H1 (cell line): ENCODE data around the gene SOCS7. TPM values are rescaled to one million over a fixed set of nuclear protein-coding genes. Genes with fewer than 3 reads are reported as not detected.

Experiments
- CTCF ChIA-PET: fragments of 300-600 bp; sonication (Branson Sonifier 250); formaldehyde crosslinking; loops from one replicate; lab custom pipeline; 2021; ENCODE audit not compliant: partially characterized antibody; lab: Charles Lee
- POLR2A ChIA-PET: fragments of 300-600 bp; sonication (Branson Sonifier 250); formaldehyde crosslinking; loops from one replicate; lab custom pipeline; 2021; ENCODE audit warnings: inconsistent platforms; ENCODE audit not compliant: partially characterized antibody; lab: Charles Lee
- DNase-seq, 2 experiments: peaks; one replicate each; pipeline versions ENCODE4 v3.0.0 to v3.0.0-alpha.2; 2010 to 2022; ENCODE audit warnings: low spot score in 2 of 2, low read depth in 1 of 2, mixed read lengths in 1 of 2
- FAIRE-seq: peaks from 2 replicates; lab custom pipeline; 2011; peaks lifted over from hg19 to GRCh38; lab: Jason Lieb, UNC
- H2AFZ ChIP-seq: 2 replicates; pipeline ENCODE4 v1.8.1; 2012; ENCODE audit warnings: low read length, inconsistent platforms
- H2AK5ac ChIP-seq: 2 replicates; pipeline ENCODE4 v1.6.1; 2013; ENCODE audit warnings: low read depth, low read length
- H2BK120ac ChIP-seq: replicated peaks from 2 replicates; pipeline ENCODE3; 2013; ENCODE audit warnings: low read depth, low read length, inconsistent platforms
- H2BK12ac ChIP-seq: 2 replicates; pipeline ENCODE4 v1.6.1; 2013; ENCODE audit warnings: low read depth, low read length
- H2BK15ac ChIP-seq: 2 replicates; pipeline ENCODE4 v1.6.1; 2013; ENCODE audit warnings: low read length
- H2BK20ac ChIP-seq: 2 replicates; pipeline ENCODE4 v1.6.1; 2013; ENCODE audit warnings: low read length
- H2BK5ac ChIP-seq: 2 replicates; pipeline ENCODE4 v1.6.1; 2013; ENCODE audit warnings: low read depth, low read length
- H3K14ac ChIP-seq: 2 replicates; pipeline ENCODE4 v1.6.1; 2013; ENCODE audit warnings: inconsistent platforms; ENCODE audit not compliant: insufficient read length
- H3K18ac ChIP-seq: 2 replicates; pipeline ENCODE4 v1.6.1; 2013; ENCODE audit warnings: low read length; ENCODE audit errors: extremely low read depth
- H3K23ac ChIP-seq: 2 replicates; pipeline ENCODE4 v1.6.1; 2013; ENCODE audit warnings: inconsistent platforms; ENCODE audit not compliant: insufficient read length
- H3K23me2 ChIP-seq: 2 replicates; pipeline ENCODE4 v1.6.1; 2013; ENCODE audit warnings: low read depth, low read length
- H3K27ac ChIP-seq: 2 replicates; pipeline ENCODE4 v1.6.1; 2011; ENCODE audit warnings: low read depth, low read length, inconsistent platforms
- H3K27me3 ChIP-seq, 4 experiments: replicated peaks in 1 of 4; 1 replicate in 1 of 4; 2 replicates in 3 of 4; pipeline versions ENCODE4 v1.6.1 to v1.8.1; 2011 to 2013; ENCODE audit warnings: low read length in 3 of 4, mild to moderate bottlenecking in 3 of 4, inconsistent platforms in 2 of 4, mixed read lengths in 2 of 4, moderate library complexity in 1 of 4; ENCODE audit not compliant: control insufficient read depth in 3 of 4, insufficient read depth in 3 of 4; ENCODE audit errors: extremely low read depth in 1 of 4
- H3K36me3 ChIP-seq, 4 experiments: 2 replicates each; pipeline versions ENCODE4 v1.6.1 to v1.8.1; 2011 to 2013; ENCODE audit warnings: mild to moderate bottlenecking in 4 of 4, low read length in 3 of 4, moderate library complexity in 2 of 4, control low read depth in 1 of 4, inconsistent platforms in 1 of 4; ENCODE audit not compliant: insufficient read depth in 4 of 4, control insufficient read depth in 2 of 4
- H3K4ac ChIP-seq: replicated peaks from 2 replicates; pipeline ENCODE3; 2013; ENCODE audit warnings: low read length, low read depth, mixed read lengths, inconsistent platforms; ENCODE audit not compliant: insufficient read length
- H3K4me1 ChIP-seq, 4 experiments: replicated peaks in 1 of 4; 1 replicate in 1 of 4; 2 replicates in 3 of 4; pipeline versions ENCODE4 v1.6.1 to v1.8.1; 2011 to 2013; ENCODE audit warnings: low read length in 3 of 4, inconsistent platforms in 2 of 4, mixed read lengths in 1 of 4; ENCODE audit not compliant: insufficient read depth in 4 of 4, control insufficient read depth in 3 of 4
- H3K4me2 ChIP-seq, 2 experiments: 2 replicates each; pipeline versions ENCODE4 v1.6.1 to v1.8.1; 2011 to 2013; ENCODE audit warnings: low read depth in 2 of 2, low read length in 2 of 2, control low read depth in 1 of 2, inconsistent platforms in 1 of 2, mild to moderate bottlenecking in 1 of 2; ENCODE audit not compliant: insufficient read depth in 1 of 2
- H3K4me3 ChIP-seq, 4 experiments: fragments of 200-600, 300-600 bp in 1 of 4; sonication (generic), shearing (Covaris generic), sonication (Bioruptor Twin) in 1 of 4; 2 replicates each; pipeline versions ENCODE4 v1.5.1 to v1.8.1; 2011 to 2016; ENCODE audit warnings: low read length in 4 of 4, low read depth in 3 of 4, control low read depth in 2 of 4, inconsistent platforms in 2 of 4, mild to moderate bottlenecking in 2 of 4, mixed read lengths in 1 of 4, moderate library complexity in 1 of 4; ENCODE audit not compliant: insufficient read depth in 2 of 4; ENCODE audit errors: extremely low read depth in 1 of 4
- H3K56ac ChIP-seq: replicated peaks from 2 replicates; pipeline ENCODE3; 2013; ENCODE audit warnings: low read depth, mild to moderate bottlenecking, mixed read lengths, low read length, inconsistent platforms; ENCODE audit not compliant: insufficient read length
- H3K79me1 ChIP-seq: 2 replicates; pipeline ENCODE4 v1.6.1; 2013; ENCODE audit warnings: low read depth, low read length, control low read depth
- H3K79me2 ChIP-seq, 2 experiments: 2 replicates each; pipeline versions ENCODE4 v1.6.1 to v1.8.1; 2012 to 2013; ENCODE audit warnings: low read length in 2 of 2, mild to moderate bottlenecking in 2 of 2, inconsistent platforms in 1 of 2; ENCODE audit not compliant: insufficient read depth in 2 of 2, control insufficient read depth in 1 of 2
- H3K9ac ChIP-seq, 4 experiments: replicated peaks in 1 of 4; 1 replicate in 1 of 4; 2 replicates in 3 of 4; pipeline versions ENCODE4 v1.6.1 to v1.8.1; 2011 to 2013; ENCODE audit warnings: low read depth in 3 of 4, low read length in 3 of 4, control low read depth in 2 of 4, mild to moderate bottlenecking in 2 of 4, moderate library complexity in 2 of 4, inconsistent platforms in 1 of 4; ENCODE audit errors: extremely low read depth in 1 of 4
- H3K9me3 ChIP-seq, 2 experiments: 2 replicates each; pipeline versions ENCODE4 v1.6.1 to v1.8.1; 2012 to 2013; ENCODE audit warnings: mild to moderate bottlenecking in 2 of 2, moderate library complexity in 2 of 2, control low read depth in 1 of 2, inconsistent platforms in 1 of 2, low read depth in 1 of 2, low read length in 1 of 2, mixed read lengths in 1 of 2; ENCODE audit not compliant: insufficient read depth in 2 of 2
- H4K20me1 ChIP-seq, 2 experiments: replicated peaks in 1 of 2; 2 replicates each; pipeline versions ENCODE3 to v1.8.1; 2011 to 2013; ENCODE audit warnings: inconsistent platforms in 2 of 2, low read length in 2 of 2, mild to moderate bottlenecking in 1 of 2; ENCODE audit not compliant: insufficient read depth in 2 of 2, control insufficient read depth in 1 of 2
- H4K5ac ChIP-seq: 2 replicates; pipeline ENCODE4 v1.6.1; 2013; ENCODE audit warnings: low read length, low read depth, mixed read lengths, inconsistent platforms; ENCODE audit not compliant: insufficient read length
- H4K8ac ChIP-seq: 2 replicates; pipeline ENCODE4 v1.8.0; 2013; ENCODE audit warnings: mild to moderate bottlenecking, moderate library complexity, low read length, inconsistent platforms; ENCODE audit not compliant: insufficient read depth; ENCODE audit errors: extremely low read depth
- H4K91ac ChIP-seq: replicated peaks from 2 replicates; pipeline ENCODE3; 2013; ENCODE audit warnings: low read length, mixed read lengths, inconsistent platforms; ENCODE audit not compliant: insufficient read length
- CBX8 ChIP-seq: fragments of 300-800, 300-1000 bp; sonication (generic); IDR thresholded peaks from 2 replicates; pipeline ENCODE4 v1.7.1; 2016; ENCODE audit warnings: low read depth, low read length, borderline replicate concordance
- E2F6 ChIP-seq: IDR thresholded peaks from 2 replicates; pipeline ENCODE4 v1.6.1; 2012; ENCODE audit warnings: inconsistent platforms
- HDAC2 ChIP-seq, 2 experiments: fragments of 300-600 bp in 1 of 2; sonication (generic) in 1 of 2; IDR thresholded peaks; 2 replicates each; pipeline ENCODE4 v1.6.1; 2011 to 2012; ENCODE audit warnings: low read depth in 2 of 2, low read length in 2 of 2, mild to moderate bottlenecking in 2 of 2, moderate library complexity in 2 of 2, borderline replicate concordance in 1 of 2, inconsistent platforms in 1 of 2
- KDM4A ChIP-seq: IDR thresholded peaks from one replicate; pipeline ENCODE4 v1.7.1; 2012; ENCODE audit warnings: low read depth, mild to moderate bottlenecking, moderate library complexity, low read length, inconsistent platforms; ENCODE audit not compliant: severe bottlenecking
- PHF8 ChIP-seq: fragments of 200-600 bp; sonication (generic); conservative IDR thresholded peaks from 2 replicates; pipeline ENCODE4 v1.7.1; 2012; ENCODE audit warnings: low read depth, mild to moderate bottlenecking, inconsistent platforms, low read length, moderate library complexity
- USF2 ChIP-seq: IDR thresholded peaks from 2 replicates; pipeline ENCODE4 v1.6.1; 2011; ENCODE audit warnings: low read length, improper control_type of control experiment
- YY1 ChIP-seq: IDR thresholded peaks from 2 replicates; pipeline ENCODE4 v1.6.1; 2011; ENCODE audit warnings: low read depth, mild to moderate bottlenecking, low read length
- WGBS, 2 experiments: shearing (Covaris generic) in 1 of 2; methylation state at CpG; one replicate each; pipeline versions ENCODE4 v1.1.6 to v1.1.7; 2013 to 2015; ENCODE audit warnings: low lambda C conversion rate in 2 of 2, mixed read lengths in 2 of 2, inconsistent platforms in 1 of 2, low coverage in 1 of 2, missing lambda C conversion rate in 1 of 2; ENCODE audit not compliant: insufficient replicate concordance in 2 of 2, insufficient coverage in 1 of 2, insufficient read length in 1 of 2; ENCODE audit errors: extremely low coverage in 1 of 2, missing lambda C conversion rate in 1 of 2; 5-methylcytosine and 5-hydroxymethylcytosine counted together
- polyA plus RNA-seq, 7 experiments: library from polyadenylated mRNA; depleted of rRNA in 3 of 7; stranded (reverse) in 5 of 7; unstranded in 2 of 7; fragments of >200 nt in 5 of 7; fragments of 200-250 nt in 2 of 7; gene quantifications; 1 replicate in 5 of 7; 2 replicates in 1 of 7; 4 replicates in 1 of 7; pipeline versions ENCODE4 v1.2.1 to v1.2.3, GENCODE V29; 2011 to 2013; ENCODE audit warnings: missing spikeins in 2 of 7, mixed read lengths in 2 of 7
- total RNA-seq: library from RNA; stranded (reverse); fragmentation: NEBNext Ultra II Directional; extraction: Animal tissue kit (Norgen Biotek cat#: 25700); gene quantifications from 2 replicates; pipeline ENCODE4 v1.2.1, GENCODE V29; 2021

SOCS7 gene
- total and polyA plus RNA-seq, 2 of the 8 experiments (the other 6 are each of a cell fraction or from before 2014, with no cell fraction given), result 13.5 to 26.9 TPM

- DNase-seq (no peak), FAIRE-seq (no peak)
- Histone ChIP-seq H4K91ac (no peak overlapping the region), H2BK20ac (no peak overlapping the region), H3K56ac (no peak overlapping the region), H2BK12ac (no peak overlapping the region), H2AK5ac (no peak overlapping the region), H3K27me3 (no peaks in the 10 kb centered on the region), H3K27ac (no peak overlapping the region), H3K23me2 (no peaks in the 10 kb centered on the region), H4K5ac (no peak overlapping the region), H3K79me2 (no peaks in the 10 kb centered on the region), H3K36me3 (peaks cover 3 to 22% (median 5%) of the 10 kb centered on the region in 4 experiments; a peak in 6 of 8 replicates), H4K20me1 (no peaks in the 10 kb centered on the region), H3K18ac (no peak overlapping the region), H2AFZ (no peak overlapping the region), H3K9me3 (no peaks in the 10 kb centered on the region), H3K79me1 (no peaks in the 10 kb centered on the region), H3K4ac (no peak overlapping the region), H2BK5ac (no peak overlapping the region), H4K8ac (no peak overlapping the region), H3K4me2 (no peak overlapping the region), H3K4me1 (no peaks in the 10 kb centered on the region), H3K4me3 (no peak overlapping the region), H2BK120ac (no peak overlapping the region), H2BK15ac (no peak overlapping the region), H3K9ac (no peak overlapping the region), H3K23ac (no peak overlapping the region), H3K14ac (no peak overlapping the region)
- CTCF ChIA-PET, result interaction anchor here (0.7 to 6.1 kb wide), 12 partner anchors 9 to 91 kb away, joined by 3 to 47 read pairs (median 4); no protein-coding TSS in a partner anchor
- TF ChIP-seq YY1 (no peak), HDAC2 (IDR thresholded peaks at IDR 0.05; ENCODE audit: borderline replicate concordance in 1 of 2, low read depth in 2 of 2, low read length in 2 of 2) (no peak), PHF8 (no peak), KDM4A (no peak), CBX8 (no peak), USF2 (no peak), E2F6 (no peak)
- WGBS, 2 experiments, result 100% methylated on average over 1 of the region's 1 CpG; no CpG with 5 or more reads in 1 of the 2 experiments
- POLR2A ChIA-PET, result interaction anchor here (0.6 to 1.5 kb wide), 2 partner anchors 10 to 72 kb away, joined by 3 to 4 read pairs; no protein-coding TSS in a partner anchor
Measured at GRCh38 chr17:38379448-38379847, 27.8 kb downstream of the SOCS7 start.
